Stimulated activated CD4-positive, alpha-beta T cell treated with anti-CD3 and anti-CD28 coated beads, Interleukin-4, amount 100 ng/mL, for 1 hour (primary cell): ENCODE measurements around the gene EFHC1.
"Not testable (repeated sequence)": the region's sequence is repeated elsewhere in the genome, so short reads cannot be mapped to it uniquely, and the experiment has no call there.

Experiments
- DNase-seq: peaks from one replicate; pipeline ENCODE4 v3.0.0-alpha.2; 2020

EFHC1 gene

DNA sequence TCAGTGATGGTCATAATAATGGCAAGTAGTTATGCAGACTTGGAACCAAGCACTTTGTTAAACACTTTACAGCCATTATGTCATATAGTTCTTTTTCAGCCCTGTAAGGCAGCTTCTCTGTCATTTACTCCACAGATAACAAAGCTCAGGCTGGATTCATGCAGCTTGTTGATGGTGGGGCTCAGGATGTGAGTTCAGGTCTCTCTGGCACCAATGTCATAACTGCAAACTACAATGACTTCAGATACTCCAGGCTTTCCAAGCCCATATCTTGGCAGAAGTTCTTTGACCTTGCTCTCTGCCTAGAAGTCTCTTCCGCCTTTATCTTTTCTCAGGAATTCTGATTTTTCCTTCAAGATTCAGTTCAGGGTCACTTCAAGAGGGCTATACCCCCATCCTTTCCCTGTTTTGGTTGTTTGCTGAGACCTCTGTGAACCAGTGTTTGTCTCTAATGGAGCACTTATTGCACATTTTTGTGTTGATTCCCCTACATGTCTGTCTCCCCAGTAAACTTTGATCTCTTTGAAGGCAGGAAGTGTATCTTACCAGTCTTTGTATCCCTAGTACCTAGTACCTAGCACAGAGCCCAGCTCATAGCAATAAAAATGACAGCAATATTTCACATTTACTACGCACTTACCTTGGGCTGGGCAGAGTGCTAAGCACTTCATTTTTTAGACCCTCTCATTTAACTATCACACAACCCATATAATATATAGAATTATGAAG, 19.7 kb upstream of the EFHC1 start:
- no peak for DNase-seq

DNA sequence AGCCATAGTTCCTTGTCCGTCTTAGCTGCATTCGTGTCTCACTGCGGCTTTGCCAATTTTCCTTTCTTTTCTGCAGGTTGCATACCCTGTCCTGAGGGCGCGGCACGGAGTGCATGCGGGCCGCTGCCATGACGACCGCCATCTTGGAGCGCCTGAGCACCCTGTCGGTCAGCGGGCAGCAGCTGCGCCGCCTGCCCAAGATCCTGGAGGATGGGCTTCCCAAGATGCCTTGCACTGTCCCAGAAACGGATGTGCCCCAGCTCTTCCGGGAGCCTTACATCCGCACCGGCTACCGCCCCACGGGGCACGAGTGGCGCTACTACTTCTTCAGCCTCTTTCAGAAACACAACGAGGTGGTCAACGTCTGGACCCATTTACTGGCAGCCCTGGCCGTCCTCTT, 17.1 kb upstream of the EFHC1 start:
- DNase-seq, result no peak

DNA sequence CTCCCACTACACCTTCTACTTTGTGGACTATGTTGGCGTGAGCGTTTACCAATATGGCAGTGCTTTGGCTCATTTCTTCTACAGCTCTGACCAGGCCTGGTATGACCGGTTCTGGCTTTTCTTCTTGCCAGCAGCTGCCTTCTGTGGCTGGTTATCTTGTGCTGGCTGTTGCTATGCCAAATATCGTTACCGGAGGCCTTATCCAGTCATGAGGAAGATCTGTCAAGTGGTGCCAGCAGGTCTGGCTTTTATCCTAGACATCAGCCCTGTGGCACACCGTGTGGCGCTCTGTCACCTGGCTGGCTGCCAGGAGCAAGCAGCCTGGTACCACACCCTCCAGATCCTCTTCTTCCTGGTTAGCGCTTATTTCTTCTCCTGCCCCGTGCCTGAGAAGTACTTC, 16.5 kb upstream of the EFHC1 start:
- DNase-seq, result no peak

DNA sequence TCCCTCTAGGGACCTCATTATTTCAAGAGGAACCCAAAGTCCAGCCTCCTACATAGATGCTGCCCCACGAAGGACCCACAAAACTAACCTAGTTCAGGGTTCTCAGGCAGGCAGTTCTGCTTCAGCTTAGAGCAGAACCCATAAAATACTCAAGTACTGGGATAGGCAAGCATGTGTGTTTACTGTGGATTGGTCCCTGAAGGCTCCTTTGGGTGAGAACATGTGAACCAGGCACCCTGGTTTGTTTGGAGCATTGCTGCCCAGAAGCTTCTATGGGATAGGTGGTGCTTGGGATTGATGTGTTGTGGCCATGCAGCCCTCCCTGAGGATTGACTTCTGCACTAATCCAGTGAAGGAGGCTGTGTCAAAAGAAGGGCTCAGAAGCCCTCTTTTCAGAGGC, 14.9 kb upstream of the EFHC1 start:
- no peak for DNase-seq

DNA sequence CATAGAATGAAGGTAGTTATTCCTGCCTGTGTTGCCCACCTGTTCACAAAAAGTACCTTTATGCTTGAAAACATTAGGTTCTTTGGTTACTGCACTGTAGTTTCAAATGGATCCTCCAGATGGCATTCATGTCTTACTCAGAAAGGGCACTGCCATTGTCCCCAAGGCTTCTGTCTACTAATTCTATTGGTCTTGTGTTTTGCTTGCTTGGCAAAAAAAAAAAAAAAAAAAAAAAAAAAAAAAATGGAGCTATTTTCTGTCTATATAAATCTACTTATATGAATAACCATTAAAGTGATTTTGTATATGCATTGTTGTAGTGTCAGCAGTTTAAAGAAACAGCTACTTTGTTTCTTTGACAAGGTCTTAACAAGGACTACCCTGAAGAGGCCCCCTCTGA, 12.7 kb upstream of the EFHC1 start:
- no peak for DNase-seq

DNA sequence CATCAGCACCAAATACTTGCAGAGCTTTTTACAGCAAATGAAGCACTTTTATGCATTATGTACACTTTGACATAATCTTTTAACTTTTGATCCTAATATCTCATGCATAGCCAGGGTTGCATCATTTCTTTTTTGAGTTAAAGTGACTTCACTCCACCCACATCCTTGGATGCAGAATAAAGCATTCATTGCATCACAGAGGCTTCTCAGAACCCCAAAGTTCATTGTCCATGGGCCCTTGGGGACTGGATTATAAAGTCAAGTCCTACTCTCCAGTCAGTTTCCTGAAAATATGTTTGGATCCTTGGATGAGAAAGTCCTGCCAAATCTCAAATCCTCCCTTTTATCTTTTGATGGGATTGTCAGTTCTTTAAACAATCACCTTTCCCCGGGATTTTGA, 10.6 kb upstream of the EFHC1 start:
- DNase-seq, result no peak

DNA sequence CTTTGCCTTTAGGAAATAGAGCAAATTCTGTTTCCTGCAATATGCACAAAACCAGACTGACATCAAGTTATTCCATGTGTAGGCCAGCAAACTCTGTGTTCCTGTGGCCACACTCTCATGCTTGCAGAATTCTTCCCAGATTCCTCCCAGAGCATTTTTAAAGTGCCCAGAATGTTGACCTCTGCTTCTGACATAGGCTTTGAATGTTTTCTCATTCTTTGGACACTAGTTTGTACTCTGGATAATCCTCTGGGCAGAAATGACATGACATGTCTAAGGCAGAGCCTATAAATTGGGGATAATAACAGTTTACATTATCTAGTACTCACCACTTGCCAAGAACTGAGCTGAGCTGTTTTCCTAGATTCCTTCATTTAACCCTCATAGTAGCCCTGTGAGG, 9.2 kb upstream of the EFHC1 start:
- DNase-seq, result no peak

DNA sequence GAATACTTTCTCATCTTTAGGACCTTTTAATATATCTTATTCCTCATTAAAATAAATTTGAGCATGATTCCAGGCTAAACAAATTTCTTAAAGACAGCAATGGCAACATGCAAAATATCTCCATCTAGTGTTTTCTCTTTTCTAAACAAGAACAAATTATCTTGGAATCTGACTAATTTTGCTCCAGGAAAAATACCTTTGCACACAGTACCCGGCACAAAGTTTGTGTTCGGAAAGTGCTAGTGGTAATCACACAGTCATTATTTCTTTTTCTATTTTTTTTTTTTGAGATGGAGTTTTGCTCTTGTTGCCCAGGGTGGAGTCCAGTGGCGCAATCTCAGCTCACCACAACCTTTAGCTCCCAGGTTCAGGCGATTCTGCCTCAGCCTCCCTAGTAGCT, 8.2 kb upstream of the EFHC1 start:
- no peak for DNase-seq

DNA sequence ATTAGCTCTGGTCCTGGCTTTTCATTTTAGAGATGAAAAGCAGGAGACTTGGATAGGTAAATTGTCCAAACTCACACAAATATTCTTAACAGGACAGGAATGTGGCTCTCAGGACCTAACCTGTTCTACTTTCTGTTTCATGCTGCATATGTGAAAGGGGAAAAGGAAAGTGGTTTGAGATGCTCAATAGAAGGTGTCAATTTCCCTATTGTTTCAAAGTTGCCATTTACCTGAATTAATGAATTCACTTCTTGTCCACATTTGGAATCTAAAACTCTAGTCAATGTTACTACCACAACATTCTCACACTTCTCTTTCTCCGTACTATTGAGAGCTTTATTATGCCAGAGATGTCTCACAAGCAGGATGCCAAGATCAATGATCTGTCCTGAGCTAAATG, 4.8 kb upstream of the EFHC1 start:
- no peak for DNase-seq

DNA sequence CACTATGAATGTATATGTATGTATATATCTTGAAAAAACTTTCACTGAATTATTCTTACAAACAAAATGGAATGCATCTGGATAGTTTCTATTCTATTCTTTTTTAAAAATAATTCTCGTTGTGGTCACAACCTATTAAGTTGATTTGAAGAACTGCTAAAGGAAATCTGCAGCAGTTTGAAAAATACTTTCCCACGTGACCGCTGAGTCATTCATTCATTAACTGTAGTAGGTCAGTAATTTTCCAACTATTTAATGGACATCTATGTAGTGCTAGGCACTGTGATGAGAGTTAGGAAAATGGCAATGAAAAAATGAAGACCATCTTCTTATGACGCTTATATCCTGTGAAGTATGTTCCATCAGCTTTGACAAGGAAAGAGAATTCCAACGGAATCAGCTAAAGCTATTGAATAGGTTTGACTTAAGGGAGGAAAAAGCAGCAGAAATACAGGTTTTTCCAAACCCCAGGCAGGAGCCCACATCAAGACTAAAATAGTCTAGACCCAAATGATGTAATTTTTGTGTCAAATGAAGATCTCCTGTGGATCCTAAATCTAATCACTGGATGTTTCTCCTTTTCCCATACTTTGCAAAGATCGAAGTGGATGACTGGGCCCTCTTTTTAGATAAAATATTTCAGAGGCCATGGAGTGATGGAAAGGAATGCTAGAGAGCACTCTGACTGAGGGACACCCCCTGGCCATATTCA, 4.1 kb upstream of the EFHC1 start:
- no peak for DNase-seq

DNA sequence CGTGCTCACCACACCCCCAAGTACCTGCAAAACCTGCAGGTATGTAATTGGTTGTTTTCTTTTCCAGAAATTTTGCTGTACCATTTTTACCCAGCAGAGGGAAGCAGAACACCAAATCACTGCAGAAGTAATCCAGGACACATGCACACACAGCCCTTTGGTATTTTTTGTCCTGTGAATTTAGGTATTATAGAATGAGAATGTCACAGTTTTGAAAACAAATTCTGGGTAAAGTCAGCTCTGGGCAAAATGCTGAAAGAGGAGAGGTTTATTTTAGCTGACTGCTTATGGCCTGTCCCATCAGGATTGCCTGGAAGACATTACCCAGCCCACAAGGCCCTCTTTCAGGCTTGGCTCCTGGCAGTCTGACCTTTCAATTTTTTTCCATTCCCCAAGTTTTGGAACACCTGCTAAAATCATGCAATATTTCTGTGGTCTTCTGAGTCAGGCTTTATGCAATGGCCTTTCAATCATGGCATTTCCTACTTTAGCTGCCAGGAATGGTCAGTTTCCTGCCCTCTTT, 3.5 kb upstream of the EFHC1 start:
- DNase-seq, result no peak

DNA sequence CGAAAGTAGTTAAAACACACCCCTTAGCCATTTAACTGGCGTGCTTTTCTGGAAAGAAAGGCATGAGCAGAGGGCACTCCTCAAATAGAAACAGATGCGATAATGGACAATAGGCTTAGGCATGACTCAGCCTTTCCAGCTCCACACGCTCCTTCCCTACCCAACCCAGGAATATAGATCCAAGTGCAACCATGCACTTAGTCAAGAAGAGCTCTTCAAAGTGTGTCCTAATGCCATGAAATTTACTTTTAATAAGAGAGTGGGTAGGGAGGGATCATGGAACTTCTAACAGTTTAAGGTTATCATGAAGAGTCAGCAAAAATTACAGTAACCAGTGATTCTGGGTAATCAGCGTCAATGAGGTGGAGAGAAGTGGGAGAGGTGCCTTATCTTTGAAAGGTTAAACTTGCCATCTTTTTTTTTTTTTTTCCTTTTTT, 2.4 kb upstream of the EFHC1 start:
- no peak for DNase-seq

DNA sequence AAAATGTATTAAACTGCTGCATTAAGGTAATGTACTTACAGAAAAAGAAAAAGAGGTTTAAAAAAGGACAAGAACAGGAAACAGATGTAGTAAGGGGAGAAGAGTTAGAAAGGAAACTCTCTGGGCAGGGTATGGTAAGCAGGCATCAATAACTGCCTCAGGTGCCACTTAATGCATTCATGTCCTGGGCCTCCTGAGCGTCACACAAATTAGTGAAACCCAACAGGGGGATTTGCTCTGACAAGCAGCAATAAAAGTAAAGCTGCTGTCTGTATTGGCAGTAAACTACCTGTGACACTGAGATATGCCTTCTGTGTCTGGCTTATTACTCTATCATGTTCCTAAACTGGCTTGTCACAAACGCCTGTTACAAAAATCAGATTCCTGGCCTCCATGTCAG, 1.5 kb upstream of the EFHC1 start:
- DNase-seq, result no peak

DNA sequence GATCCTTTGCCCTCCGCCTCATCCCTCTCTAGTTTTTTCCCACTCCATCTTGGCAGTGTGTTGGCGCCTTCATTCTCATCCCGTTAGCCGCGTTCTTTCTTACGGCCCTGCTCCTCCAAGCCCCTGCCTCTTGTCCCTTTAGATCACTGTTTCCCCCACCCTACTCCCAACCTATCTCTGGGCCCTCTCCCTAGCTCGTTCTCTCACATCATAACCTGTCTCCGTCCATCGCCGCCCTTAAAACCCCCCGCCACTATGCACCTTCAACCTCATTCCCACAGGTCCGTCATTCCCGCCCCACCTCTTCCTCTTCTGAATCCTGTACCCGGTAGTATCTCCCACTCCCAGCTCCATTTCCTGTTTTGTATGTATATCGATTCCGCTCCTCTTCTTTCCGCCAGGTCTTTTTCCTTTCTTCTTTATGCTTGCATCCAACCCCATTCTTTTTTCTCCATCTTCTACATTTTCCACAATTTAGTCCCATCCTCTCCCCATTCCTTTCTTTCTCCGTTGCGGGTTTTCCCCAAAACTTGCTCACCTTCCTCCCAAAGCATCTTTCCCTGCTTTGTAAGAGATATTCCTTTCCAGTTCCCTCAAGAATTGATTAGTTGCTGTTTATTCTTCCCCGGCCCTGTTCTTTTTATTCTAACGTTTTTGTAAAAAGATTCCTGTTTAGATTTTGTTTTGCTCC, 671 bp downstream of the EFHC1 start:
- no peak for DNase-seq

DNA sequence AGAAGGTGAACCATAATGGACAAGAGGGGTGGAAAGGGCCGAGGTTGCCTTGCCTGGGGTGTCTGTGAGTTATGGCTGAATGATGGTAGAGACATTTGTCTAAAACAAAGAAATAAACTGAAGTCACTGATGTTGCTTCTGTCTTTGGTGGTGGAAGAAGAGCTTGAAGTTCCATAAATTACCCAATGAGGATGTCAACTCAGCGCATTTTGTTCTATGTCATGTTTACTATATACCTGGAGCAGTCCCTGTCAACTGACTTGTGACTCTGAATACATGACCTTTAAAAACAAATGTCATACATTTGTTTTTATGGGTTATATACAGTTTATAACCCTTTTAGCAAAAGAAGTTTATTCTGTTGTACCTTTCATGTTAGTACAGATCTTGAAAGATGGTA, 2.0 kb downstream of the EFHC1 start:
- no peak for DNase-seq

DNA sequence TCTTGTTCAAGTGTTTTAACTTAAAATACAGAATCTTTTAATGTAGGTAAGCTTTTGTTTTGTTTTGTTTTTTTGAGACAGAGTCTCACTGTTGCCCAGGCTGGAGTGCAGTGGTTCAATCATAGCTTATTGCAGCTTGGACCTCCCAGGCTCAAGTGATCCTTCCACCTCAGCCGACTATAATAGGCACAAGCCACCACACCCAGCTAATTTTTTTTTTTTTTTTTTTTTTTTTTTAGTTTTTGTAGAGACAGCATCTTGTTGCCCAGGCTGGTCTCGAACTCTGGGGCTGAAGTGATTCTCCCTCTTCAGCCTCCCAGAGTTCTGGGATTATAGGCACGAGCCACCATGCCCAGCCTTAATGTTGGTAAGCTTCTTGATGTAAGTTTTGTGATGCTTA, 3.3 kb downstream of the EFHC1 start:
- DNase-seq, result no peak

DNA sequence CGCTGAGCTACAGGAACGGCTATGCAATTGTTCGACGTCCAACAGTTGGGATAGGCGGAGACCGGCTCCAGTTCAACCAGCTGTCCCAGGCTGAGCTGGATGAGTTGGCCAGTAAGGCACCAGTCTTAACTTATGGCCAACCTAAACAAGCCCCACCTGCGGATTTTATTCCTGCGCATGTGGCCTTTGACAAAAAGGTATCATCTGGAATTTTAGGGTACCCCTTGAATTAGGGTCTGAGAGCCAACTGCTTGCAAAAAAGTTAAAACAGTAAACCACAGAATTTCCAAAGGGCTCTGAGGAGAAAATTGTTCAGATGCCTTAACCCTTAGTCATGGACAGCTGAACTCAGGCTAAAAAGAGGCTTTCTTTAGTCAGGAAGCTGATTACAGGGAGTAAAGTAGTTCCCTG, 3.8 kb downstream of the EFHC1 start:
- no peak for DNase-seq

DNA sequence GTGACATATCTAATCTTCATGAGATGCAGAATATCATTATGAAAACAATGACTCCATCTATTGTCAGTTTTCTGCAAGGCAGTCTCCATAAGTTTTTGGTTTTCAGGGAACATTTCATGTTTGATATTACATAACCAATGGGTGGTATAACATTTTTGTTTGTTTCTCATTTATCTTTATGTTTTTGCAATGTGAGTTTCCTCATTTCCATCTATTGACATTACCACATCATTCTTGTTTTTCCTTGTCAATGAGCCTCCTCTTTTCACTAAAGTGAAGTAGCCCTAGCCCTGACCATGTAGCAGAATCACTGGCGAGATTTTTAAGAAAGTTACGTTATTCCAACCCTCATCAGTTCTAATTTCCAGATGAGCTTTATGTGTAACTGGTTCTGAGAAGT, 4.4 kb downstream of the EFHC1 start:
- DNase-seq, result no peak

DNA sequence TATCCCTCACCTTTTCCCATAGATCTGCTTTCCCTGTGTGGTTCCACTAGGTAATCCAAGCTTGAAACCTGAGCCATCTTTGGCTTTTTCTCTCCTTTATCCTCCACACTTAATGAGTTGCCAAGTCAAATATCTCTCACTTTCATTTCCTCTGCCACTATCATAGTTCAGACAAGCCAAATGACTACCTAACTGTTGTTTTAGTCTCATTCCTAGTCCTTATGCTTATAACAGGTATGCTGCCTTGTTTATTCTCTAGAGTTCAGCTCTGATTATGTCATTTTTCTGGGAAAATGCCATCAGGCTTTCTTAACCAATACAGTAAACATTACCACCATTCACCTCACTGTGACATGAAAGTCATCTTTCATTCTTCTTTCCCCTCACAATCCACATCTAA, 6.5 kb downstream of the EFHC1 start:
- no peak for DNase-seq

DNA sequence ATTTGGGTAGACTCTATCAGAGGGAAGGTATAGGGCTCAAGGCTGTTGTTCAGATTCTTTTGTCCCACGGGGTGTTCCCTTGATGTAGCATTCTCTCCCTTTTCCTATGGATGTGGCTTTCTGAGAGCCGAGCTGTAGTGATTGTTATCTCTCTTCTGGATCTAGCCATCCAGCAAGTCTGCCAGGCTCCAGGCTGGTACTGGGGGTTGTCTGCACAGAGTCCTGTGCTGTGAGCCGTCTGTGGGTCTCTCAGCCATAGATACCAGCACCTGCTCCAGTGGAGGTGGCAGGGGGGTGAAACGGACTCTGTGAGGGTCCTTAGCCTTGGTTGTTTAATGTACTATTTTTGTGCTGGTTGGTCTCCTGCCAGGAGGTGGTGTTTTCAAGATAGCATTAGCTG, 13.2 kb downstream of the EFHC1 start:
- DNase-seq, result not testable (repeated sequence)

DNA sequence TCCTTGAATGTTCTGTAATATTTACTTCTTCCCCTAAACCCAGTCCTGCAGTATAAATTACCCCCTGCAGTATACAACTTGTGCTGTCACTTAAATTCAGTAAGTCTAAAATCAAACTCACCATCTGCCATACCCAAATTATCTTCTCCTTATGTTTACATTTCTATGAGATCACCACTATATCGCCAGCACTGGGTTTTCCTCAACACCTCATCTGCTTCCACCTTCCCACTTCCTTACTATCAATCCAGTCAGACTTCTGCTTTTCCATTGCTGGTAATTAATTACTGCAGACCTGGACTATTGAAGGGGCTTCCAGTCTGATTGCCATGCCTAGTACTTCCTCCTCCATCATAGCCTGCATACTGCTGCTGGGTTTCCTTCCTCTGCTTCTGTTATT, 15.2 kb downstream of the EFHC1 start:
- no peak for DNase-seq

DNA sequence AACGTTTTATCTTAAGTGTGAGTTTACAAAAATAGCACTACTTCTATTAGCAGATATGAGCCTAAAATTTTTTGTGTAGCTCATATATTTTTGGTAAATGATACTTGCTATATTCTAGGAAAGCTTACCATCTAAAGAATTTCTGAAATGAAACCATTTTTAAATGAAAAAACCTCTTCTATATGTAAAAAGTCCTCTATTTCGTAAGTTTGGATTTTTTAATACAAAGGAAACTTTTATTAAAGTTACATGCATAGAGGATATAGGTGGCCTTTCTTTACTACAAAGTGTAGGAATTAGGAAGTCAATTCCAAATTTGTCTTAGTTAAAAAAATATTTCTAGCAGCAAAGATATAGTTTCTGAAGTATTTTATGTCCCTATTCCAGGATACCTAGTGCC, 18.8 kb downstream of the EFHC1 start:
- no peak for DNase-seq

DNA sequence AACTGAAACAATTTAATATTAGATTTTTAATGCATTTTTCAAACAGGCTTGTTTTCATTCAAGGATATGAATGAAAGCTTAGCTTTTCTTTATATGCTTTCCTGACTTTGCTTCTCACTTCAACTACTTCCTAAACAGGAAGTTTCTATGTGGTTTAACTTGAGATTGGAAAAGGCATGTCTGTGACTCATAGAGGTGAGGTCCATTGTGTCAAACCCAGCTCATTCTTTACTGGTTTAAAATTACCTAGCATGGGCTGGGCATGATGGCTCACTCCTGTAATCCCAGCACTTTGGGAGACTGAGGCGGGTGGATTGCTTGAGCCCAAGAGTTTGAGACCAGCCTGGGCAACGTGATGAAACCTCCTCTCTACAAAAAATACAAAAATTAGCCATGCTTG, 34.4 kb downstream of the EFHC1 start:
- DNase-seq, result no peak

DNA sequence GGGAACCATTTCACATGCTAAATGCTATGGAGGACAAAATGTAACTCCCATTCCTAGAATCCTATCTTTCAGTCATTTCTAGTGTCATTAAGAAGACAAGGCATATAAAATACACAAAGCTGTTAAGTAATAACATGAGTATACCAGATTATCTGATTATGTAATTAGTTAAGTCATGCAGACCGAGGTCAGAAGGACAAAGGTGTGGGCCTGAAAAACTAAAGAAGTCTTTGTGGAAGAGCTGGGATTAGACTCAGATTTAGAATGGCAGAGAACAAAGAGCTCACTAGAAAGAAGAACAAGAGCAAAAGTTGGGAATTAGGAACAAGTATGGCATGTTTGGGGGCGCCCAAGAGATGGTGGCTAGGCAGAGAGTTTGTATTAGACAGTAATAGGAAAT, 37.0 kb downstream of the EFHC1 start:
- no peak for DNase-seq
